Bronchial epithelial cell (primary cell): ENCODE measurements around the gene SVOP. TPM values are rescaled to one million over a fixed set of nuclear protein-coding genes. Genes with fewer than 3 reads are reported as not detected.

Experiments used
- DNase-seq: peaks from one replicate; pipeline ENCODE4 v3.0.0-alpha.2; 2010; ENCODE audit warnings: low read depth
- FAIRE-seq: peaks from 2 replicates; lab custom pipeline; 2011; peaks lifted over from hg19 to GRCh38; lab: Jason Lieb, UNC
- H3K27me3 ChIP-seq: 2 replicates; pipeline ENCODE4 v1.5.1; 2011; ENCODE audit warnings: low read length; ENCODE audit not compliant: control insufficient read depth, insufficient read depth
- H3K36me3 ChIP-seq: 2 replicates; pipeline ENCODE4 v1.5.1; 2011; ENCODE audit warnings: low read length; ENCODE audit not compliant: control insufficient read depth, insufficient read depth
- H3K4me3 ChIP-seq: 2 replicates; pipeline ENCODE4 v1.5.1; 2011; ENCODE audit warnings: mild to moderate bottlenecking, low read depth, low read length, control low read depth
- CTCF ChIP-seq: IDR thresholded peaks from 2 replicates; pipeline ENCODE4 v1.5.1; 2011; ENCODE audit warnings: mild to moderate bottlenecking, moderate library complexity, low read length, control low read depth, inconsistent platforms; ENCODE audit not compliant: insufficient read depth, severe bottlenecking
- total RNA-seq: library from RNA; depleted of rRNA; stranded (reverse); fragments of >200 nt; gene quantifications from 2 replicates; pipeline ENCODE4 v1.2.1, GENCODE V29; 2014

Gene SVOP
- total RNA-seq, 1 donor from 2014 or later = not detected

DNA sequence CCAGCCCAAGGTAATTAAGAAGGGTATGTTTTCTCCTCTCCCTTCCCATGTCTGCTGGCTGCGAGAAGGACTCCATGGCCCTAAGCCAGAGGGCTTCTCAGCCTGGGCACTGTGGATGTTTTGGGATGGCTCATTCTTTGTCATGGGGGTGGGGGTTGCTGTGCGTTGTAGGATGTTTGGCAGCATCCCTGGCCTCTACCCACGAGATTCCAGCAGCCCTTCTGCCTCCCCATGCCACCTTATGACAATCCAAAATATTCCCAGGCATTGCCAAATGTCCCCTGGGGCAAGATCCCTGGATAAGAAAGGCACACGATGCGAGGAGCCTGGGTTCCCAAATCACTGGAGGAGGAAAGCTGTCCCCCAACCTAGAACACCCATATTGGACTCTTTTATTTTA lies 104.5 kb downstream of the SVOP start:
- TF ChIP-seq CTCF = no peak
- Histone ChIP-seq H3K36me3 (no peaks in the 10 kb centered on the region), H3K4me3 (no peak overlapping the region), H3K27me3 (no peaks in the 10 kb centered on the region)
- FAIRE-seq (no peak), DNase-seq (no peak)

- no peaks in the 10 kb centered on the region for H3K27me3 ChIP-seq
- no peaks in the 10 kb centered on the region for H3K36me3 ChIP-seq
- TF ChIP-seq CTCF = no peak
- FAIRE-seq = no peak
- DNase-seq = no peak
- no peak overlapping the region for H3K4me3 ChIP-seq
Observed at GRCh38 chr12:108915632-108916133, 105.2 kb downstream of the SVOP start.

- DNase-seq (peak; percentile 2), FAIRE-seq (no peak)
- H3K36me3 ChIP-seq = no peaks in the 10 kb centered on the region
- no peak overlapping the region for H3K4me3 ChIP-seq
- no peaks in the 10 kb centered on the region for H3K27me3 ChIP-seq
- no peak for TF ChIP-seq CTCF
Observed at GRCh38 chr12:108914121-108914531, 106.7 kb downstream of the SVOP start.

GRCh38 chr12:108912361-108912760 lies 108.5 kb downstream of the SVOP start:
- Histone ChIP-seq H3K27me3 (no peaks in the 10 kb centered on the region), H3K36me3 (no peaks in the 10 kb centered on the region), H3K4me3 (no peak overlapping the region)
- no peak for TF ChIP-seq CTCF
- FAIRE-seq (no peak), DNase-seq (no peak)

- no peak overlapping the region for H3K4me3 ChIP-seq
- FAIRE-seq = no peak
- H3K36me3 ChIP-seq = no peaks in the 10 kb centered on the region
- no peaks in the 10 kb centered on the region for H3K27me3 ChIP-seq
- peak; percentile 23 for DNase-seq
- no peak for TF ChIP-seq CTCF
Observed at GRCh38 chr12:108911915-108912314, 109.0 kb downstream of the SVOP start.

DNA sequence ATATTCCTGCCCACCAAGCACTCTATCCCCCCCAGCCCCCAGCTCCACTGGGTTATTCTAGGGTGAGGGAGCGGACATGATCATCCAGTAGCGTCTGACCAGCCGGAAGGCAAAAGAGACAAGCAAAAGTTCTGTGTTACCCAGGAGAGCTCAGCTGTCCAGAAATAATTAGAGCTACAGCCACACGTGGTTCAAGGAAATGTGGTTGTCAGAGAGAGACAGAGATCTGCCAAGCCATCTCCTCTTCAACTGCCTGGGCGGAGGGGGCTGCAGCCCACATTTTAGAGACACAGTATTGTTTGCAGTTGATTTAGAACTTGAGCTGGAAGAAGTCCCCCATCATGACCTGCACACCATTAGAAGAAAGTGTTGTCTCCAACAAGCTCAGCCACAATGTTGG lies 110.5 kb downstream of the SVOP start:
- FAIRE-seq = no peak
- DNase-seq = no peak
- H3K36me3 ChIP-seq = no peaks in the 10 kb centered on the region
- no peak for TF ChIP-seq CTCF
- no peaks in the 10 kb centered on the region for H3K27me3 ChIP-seq
- no peak overlapping the region for H3K4me3 ChIP-seq
